GM12864 (cell line): ENCODE measurements around the gene ERBB4.

Experiments used
- DNase-seq: peaks from one replicate; pipeline ENCODE4 v3.0.0-alpha.2; 2011; ENCODE audit warnings: low read depth
- H3K4me3 ChIP-seq: 2 replicates; pipeline ENCODE4 v1.5.1; 2011; ENCODE audit warnings: mild to moderate bottlenecking, low read depth, low read length, control low read depth
- CTCF ChIP-seq: IDR thresholded peaks from 2 replicates; pipeline ENCODE4 v1.5.1; 2011; ENCODE audit warnings: low read depth, mild to moderate bottlenecking, moderate library complexity, low read length, control low read depth, inconsistent platforms; ENCODE audit errors: missing control alignments

ERBB4 gene

GRCh38 chr2:211380041-211380440 lies 1158.6 kb downstream of the ERBB4 start:
- DNase-seq: no peak
- TF ChIP-seq CTCF: no peak
- no peak overlapping the region for H3K4me3 ChIP-seq

- no peak for DNase-seq
- TF ChIP-seq CTCF: no peak
- H3K4me3 ChIP-seq: no peak overlapping the region
These were observed 1162.2 kb downstream of the ERBB4 start for GRCh38 chr2:211376410-211376809.

GRCh38 chr2:211373203-211373602 lies 1165.4 kb downstream of the ERBB4 start:
- no peak for DNase-seq
- no peak for TF ChIP-seq CTCF

GRCh38 chr2:211371465-211371864 lies 1167.1 kb downstream of the ERBB4 start:
- H3K4me3 ChIP-seq: no peak overlapping the region
- TF ChIP-seq CTCF: no peak
- DNase-seq: no peak

More at GRCh38 chr2:211373203-211373602, 1165.4 kb downstream of the ERBB4 start:
- H3K4me3 ChIP-seq: no peak overlapping the region

GRCh38 chr2:211368467-211368866 lies 1170.1 kb downstream of the ERBB4 start:
- TF ChIP-seq CTCF: no peak
- no peak overlapping the region for H3K4me3 ChIP-seq
- no peak for DNase-seq

- peak; percentile 16 for DNase-seq
- H3K4me3 ChIP-seq: no peak overlapping the region
- no peak for TF ChIP-seq CTCF
These were observed 1170.9 kb downstream of the ERBB4 start for GRCh38 chr2:211367711-211368110.

- TF ChIP-seq CTCF: no peak
- H3K4me3 ChIP-seq: no peak overlapping the region
- no peak for DNase-seq
These were observed 1171.3 kb downstream of the ERBB4 start for GRCh38 chr2:211367293-211367692.
